Measurements from ENCODE around the gene FZD8. TPM values are rescaled to one million over a fixed set of nuclear protein-coding genes. Genes with fewer than 3 reads are reported as not detected.

FZD8 gene
- polyA plus RNA-seq, 2 of the 4 experiments (the other 2 are of a cell fraction): 4.4 to 13.4 TPM

DNA sequence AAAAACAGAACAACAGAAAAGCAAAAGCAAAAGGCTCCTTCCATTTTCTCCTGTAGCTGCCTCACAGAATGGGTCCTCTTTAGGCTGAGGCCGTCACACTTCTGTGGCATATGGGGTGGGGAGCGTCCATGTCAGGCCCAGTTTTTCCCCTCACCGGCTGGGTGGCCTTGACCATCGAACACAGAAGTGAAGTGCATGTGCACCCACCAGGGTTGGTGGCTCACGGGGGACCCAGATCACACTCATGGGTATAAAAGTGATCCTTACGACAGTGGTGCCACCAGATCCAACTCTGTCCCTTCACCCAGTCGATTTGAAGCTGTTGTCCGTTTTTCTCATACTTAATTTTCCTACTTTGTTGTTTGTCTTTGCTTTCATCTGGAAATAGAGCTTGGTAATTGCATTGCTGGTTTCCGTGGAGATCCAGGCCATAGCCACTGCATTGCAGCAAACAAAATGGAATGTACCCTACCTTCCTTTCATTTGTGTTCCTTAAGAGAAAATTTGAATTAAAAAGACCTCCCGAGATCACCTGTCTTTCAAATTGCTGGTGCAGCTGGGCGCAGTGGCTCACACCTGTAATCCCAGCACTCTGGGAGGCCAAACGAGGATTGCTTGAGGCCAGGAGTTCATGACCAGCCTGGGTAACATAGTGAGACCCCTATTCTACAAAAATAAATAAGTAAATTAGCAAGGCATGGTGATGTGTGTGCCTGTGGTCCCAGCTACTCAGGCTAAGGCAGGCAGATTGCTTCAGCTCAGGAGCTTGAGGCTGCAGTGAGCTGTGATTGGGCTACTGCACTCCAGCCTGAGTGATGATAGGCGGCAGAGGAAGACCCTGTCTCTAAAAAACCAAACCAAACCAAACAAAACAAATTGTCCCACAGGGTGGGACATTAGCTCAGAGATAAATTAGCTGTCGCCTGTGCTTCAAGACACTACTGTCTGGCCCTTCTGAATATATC lies 47.7 kb downstream of the FZD8 start:
- H3K9me3 ChIP-seq: peaks cover 15% of the 10 kb centered on the region; the same call in 2 of the 3 replicates
- 56% methylated on average over 14 of the region's 14 CpGs for WGBS (ENCODE audit: missing lambda C conversion rate)
- no peak for ATAC-seq
- H3K27ac ChIP-seq: no peak overlapping the region
- no peak overlapping the region for H3K4me3 ChIP-seq
- TF ChIP-seq RCOR1 (IDR thresholded peaks at IDR 0.05; ENCODE audit: low read depth, low read length) (no peak), JUNB (IDR thresholded peaks at IDR 0.05) (no peak), EP300 (IDR thresholded peaks at IDR 0.05) (no peak), MAFK (IDR thresholded peaks at IDR 0.05; ENCODE audit: partially characterized antibody) (no peak), MAZ (IDR thresholded peaks at IDR 0.05; ENCODE audit: borderline replicate concordance, low read depth, low read length) (no peak), HMGXB4 (CRISPR knock-in tag; IDR thresholded peaks at IDR 0.05; ENCODE audit: borderline replicate concordance) (no peak), HOXB13 (CRISPR knock-in tag; IDR thresholded peaks at IDR 0.05; ENCODE audit: low read depth) (no peak), FOXS1 (CRISPR knock-in tag; IDR thresholded peaks at IDR 0.05) (no peak), PHF8 (IDR thresholded peaks at IDR 0.05; ENCODE audit: borderline replicate concordance, low read depth) (no peak), HOXB5 (CRISPR knock-in tag; IDR thresholded peaks at IDR 0.05) (no peak), RARB (CRISPR knock-in tag; IDR thresholded peaks at IDR 0.05) (no peak), ELK1 (IDR thresholded peaks at IDR 0.05; ENCODE audit: low read depth, low read length) (no peak)
- TF ChIP-seq, protein P1, sequence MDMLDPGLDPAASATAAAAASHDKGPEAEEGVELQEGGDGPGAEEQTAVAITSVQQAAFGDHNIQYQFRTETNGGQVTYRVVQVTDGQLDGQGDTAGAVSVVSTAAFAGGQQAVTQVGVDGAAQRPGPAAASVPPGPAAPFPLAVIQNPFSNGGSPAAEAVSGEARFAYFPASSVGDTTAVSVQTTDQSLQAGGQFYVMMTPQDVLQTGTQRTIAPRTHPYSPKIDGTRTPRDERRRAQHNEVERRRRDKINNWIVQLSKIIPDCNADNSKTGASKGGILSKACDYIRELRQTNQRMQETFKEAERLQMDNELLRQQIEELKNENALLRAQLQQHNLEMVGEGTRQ (IDR thresholded peaks at IDR 0.05): no peak
- TF ChIP-seq, protein P2, sequence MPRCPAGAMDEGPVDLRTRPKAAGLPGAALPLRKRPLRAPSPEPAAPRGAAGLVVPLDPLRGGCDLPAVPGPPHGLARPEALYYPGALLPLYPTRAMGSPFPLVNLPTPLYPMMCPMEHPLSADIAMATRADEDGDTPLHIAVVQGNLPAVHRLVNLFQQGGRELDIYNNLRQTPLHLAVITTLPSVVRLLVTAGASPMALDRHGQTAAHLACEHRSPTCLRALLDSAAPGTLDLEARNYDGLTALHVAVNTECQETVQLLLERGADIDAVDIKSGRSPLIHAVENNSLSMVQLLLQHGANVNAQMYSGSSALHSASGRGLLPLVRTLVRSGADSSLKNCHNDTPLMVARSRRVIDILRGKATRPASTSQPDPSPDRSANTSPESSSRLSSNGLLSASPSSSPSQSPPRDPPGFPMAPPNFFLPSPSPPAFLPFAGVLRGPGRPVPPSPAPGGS (IDR thresholded peaks at IDR 0.05): no peak
- FAIRE-seq: no peak
- H3K4me2 ChIP-seq: no peak overlapping the region
- no peaks in the 10 kb centered on the region for H3K4me1 ChIP-seq
- POLR2A ChIA-PET: no interaction called here
- no peak for DNase-seq (ENCODE audit: low read depth in 1 of 2, low spot score in 1 of 2)
- CTCF ChIA-PET: interaction anchor here (1.6 kb wide), 1 partner anchor 9 kb away, joined by 3 read pairs; no protein-coding TSS in a partner anchor

GRCh38 chr10:35592441-35592840 lies 49.7 kb downstream of the FZD8 start:
- ChIA-PET CTCF (interaction anchor here (1.2 to 1.4 kb wide), 2 partner anchors 29 to 217 kb away, joined by 3 to 5 read pairs; no protein-coding TSS in a partner anchor), POLR2A (no interaction called here)
- peaks cover 15% of the 10 kb centered on the region; the same call in 2 of the 3 replicates for H3K9me3 ChIP-seq
- H3K4me2 ChIP-seq: no peak overlapping the region
- ATAC-seq (no peak), DNase-seq (ENCODE audit: low read depth in 1 of 2, low spot score in 1 of 2) (no peak), FAIRE-seq (no peak)
- TF ChIP-seq NR3C1 (IDR thresholded peaks at IDR 0.05) (no peak), TP53 (CRISPR knock-in tag; IDR thresholded peaks at IDR 0.05) (no peak), ZNF302 (CRISPR knock-in tag; IDR thresholded peaks at IDR 0.05) (no peak), ELK1 (IDR thresholded peaks at IDR 0.05; ENCODE audit: low read depth, low read length) (no peak), MAFK (IDR thresholded peaks at IDR 0.05; ENCODE audit: partially characterized antibody) (no peak), HOXB13 (CRISPR knock-in tag; IDR thresholded peaks at IDR 0.05; ENCODE audit: low read depth) (no peak), ESRRA (IDR thresholded peaks at IDR 0.05; ENCODE audit: borderline replicate concordance, low read length) (no peak), MYC (IDR thresholded peaks at IDR 0.05; ENCODE audit: borderline replicate concordance, low read length) (no peak), FOXS1 (CRISPR knock-in tag; IDR thresholded peaks at IDR 0.05) (no peak), PHF8 (IDR thresholded peaks at IDR 0.05; ENCODE audit: borderline replicate concordance, low read depth) (no peak), HOXB5 (CRISPR knock-in tag; IDR thresholded peaks at IDR 0.05) (no peak)
- TF ChIP-seq, protein P3, sequence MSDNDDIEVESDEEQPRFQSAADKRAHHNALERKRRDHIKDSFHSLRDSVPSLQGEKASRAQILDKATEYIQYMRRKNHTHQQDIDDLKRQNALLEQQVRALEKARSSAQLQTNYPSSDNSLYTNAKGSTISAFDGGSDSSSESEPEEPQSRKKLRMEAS (IDR thresholded peaks at IDR 0.05): no peak
- TF ChIP-seq, protein P4, sequence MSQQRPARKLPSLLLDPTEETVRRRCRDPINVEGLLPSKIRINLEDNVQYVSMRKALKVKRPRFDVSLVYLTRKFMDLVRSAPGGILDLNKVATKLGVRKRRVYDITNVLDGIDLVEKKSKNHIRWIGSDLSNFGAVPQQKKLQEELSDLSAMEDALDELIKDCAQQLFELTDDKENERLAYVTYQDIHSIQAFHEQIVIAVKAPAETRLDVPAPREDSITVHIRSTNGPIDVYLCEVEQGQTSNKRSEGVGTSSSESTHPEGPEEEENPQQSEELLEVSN (IDR thresholded peaks at IDR 0.05; ENCODE audit: borderline replicate concordance, low read depth): no peak
- H3K4me1 ChIP-seq: no peaks in the 10 kb centered on the region
- H3K27ac ChIP-seq: no peak overlapping the region
- H3K4me3 ChIP-seq: no peak overlapping the region
- 37% methylated on average over 4 of the region's 4 CpGs for WGBS (ENCODE audit: missing lambda C conversion rate)

Data from A549 (cell line).